Measurements from ENCODE around the gene FHOD3.

DNA sequence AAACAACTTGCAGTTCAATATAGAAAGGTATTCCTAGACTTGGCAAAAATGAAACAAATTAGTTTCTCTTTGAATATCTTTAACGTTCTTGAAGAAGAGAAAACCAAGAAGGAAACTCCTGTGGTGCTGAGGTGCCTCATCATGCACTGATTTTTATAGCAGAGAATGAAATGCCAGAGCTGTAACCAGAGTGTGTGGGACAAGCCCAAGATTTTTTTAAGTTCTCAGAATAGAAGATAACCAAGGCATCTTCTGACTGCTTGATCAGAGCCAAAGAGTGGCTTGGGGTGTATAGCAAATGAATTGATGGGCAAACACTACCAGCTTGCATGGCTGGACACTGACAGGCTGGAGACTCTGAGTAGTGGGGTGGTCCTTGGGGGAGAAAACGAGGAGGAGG is 7.9 kb downstream of the FHOD3 start:
- TF ChIP-seq, protein P1, sequence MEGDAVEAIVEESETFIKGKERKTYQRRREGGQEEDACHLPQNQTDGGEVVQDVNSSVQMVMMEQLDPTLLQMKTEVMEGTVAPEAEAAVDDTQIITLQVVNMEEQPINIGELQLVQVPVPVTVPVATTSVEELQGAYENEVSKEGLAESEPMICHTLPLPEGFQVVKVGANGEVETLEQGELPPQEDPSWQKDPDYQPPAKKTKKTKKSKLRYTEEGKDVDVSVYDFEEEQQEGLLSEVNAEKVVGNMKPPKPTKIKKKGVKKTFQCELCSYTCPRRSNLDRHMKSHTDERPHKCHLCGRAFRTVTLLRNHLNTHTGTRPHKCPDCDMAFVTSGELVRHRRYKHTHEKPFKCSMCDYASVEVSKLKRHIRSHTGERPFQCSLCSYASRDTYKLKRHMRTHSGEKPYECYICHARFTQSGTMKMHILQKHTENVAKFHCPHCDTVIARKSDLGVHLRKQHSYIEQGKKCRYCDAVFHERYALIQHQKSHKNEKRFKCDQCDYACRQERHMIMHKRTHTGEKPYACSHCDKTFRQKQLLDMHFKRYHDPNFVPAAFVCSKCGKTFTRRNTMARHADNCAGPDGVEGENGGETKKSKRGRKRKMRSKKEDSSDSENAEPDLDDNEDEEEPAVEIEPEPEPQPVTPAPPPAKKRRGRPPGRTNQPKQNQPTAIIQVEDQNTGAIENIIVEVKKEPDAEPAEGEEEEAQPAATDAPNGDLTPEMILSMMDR (IDR thresholded peaks at IDR 0.05; ENCODE audit: low read depth, low read length, missing input control), result no peak
- TF ChIP-seq, protein P2, sequence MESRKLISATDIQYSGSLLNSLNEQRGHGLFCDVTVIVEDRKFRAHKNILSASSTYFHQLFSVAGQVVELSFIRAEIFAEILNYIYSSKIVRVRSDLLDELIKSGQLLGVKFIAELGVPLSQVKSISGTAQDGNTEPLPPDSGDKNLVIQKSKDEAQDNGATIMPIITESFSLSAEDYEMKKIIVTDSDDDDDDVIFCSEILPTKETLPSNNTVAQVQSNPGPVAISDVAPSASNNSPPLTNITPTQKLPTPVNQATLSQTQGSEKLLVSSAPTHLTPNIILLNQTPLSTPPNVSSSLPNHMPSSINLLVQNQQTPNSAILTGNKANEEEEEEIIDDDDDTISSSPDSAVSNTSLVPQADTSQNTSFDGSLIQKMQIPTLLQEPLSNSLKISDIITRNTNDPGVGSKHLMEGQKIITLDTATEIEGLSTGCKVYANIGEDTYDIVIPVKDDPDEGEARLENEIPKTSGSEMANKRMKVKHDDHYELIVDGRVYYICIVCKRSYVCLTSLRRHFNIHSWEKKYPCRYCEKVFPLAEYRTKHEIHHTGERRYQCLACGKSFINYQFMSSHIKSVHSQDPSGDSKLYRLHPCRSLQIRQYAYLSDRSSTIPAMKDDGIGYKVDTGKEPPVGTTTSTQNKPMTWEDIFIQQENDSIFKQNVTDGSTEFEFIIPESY (IDR thresholded peaks at IDR 0.05), result no peak
- TF ChIP-seq, protein P3, sequence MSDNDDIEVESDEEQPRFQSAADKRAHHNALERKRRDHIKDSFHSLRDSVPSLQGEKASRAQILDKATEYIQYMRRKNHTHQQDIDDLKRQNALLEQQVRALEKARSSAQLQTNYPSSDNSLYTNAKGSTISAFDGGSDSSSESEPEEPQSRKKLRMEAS (IDR thresholded peaks at IDR 0.05), result no peak
- TF ChIP-seq, protein P4, sequence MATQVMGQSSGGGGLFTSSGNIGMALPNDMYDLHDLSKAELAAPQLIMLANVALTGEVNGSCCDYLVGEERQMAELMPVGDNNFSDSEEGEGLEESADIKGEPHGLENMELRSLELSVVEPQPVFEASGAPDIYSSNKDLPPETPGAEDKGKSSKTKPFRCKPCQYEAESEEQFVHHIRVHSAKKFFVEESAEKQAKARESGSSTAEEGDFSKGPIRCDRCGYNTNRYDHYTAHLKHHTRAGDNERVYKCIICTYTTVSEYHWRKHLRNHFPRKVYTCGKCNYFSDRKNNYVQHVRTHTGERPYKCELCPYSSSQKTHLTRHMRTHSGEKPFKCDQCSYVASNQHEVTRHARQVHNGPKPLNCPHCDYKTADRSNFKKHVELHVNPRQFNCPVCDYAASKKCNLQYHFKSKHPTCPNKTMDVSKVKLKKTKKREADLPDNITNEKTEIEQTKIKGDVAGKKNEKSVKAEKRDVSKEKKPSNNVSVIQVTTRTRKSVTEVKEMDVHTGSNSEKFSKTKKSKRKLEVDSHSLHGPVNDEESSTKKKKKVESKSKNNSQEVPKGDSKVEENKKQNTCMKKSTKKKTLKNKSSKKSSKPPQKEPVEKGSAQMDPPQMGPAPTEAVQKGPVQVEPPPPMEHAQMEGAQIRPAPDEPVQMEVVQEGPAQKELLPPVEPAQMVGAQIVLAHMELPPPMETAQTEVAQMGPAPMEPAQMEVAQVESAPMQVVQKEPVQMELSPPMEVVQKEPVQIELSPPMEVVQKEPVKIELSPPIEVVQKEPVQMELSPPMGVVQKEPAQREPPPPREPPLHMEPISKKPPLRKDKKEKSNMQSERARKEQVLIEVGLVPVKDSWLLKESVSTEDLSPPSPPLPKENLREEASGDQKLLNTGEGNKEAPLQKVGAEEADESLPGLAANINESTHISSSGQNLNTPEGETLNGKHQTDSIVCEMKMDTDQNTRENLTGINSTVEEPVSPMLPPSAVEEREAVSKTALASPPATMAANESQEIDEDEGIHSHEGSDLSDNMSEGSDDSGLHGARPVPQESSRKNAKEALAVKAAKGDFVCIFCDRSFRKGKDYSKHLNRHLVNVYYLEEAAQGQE (IDR thresholded peaks at IDR 0.05), result no peak
